Endometrial microvascular endothelial cells (primary cell): ENCODE measurements around the gene ZNF425. TPM values are rescaled to one million over a fixed set of nuclear protein-coding genes. Genes with fewer than 3 reads are reported as not detected.
"Not testable (repeated sequence)": the region's sequence is repeated elsewhere in the genome, so short reads cannot be mapped to it uniquely, and the experiment has no call there.

ENCODE experiments used
- in situ Hi-C: cut with HindIII; loops from 2 replicates; pipeline ENCODE4 v1.10.0; 2017; ENCODE audit warnings: low sequenced_read_pairs, low pct_unique_long_range_greater_than_20kb; ENCODE audit errors: inconsistent ontology term
- total RNA-seq: library from RNA; depleted of rRNA; stranded (reverse); fragments of >200 nt; gene quantifications from one replicate; pipeline ENCODE4 v1.2.3, GENCODE V29; 2015; ENCODE audit errors: inconsistent ontology term

The ZNF425 gene
- total RNA-seq, 1 donor from 2014 or later = 1.0 TPM

- in situ Hi-C loops = no loop called here
These were observed 15.8 kb upstream of the ZNF425 start for GRCh38 chr7:149141893-149142292.

- in situ Hi-C loops = no loop called here
These were observed 14.7 kb upstream of the ZNF425 start for GRCh38 chr7:149140831-149141230.

DNA sequence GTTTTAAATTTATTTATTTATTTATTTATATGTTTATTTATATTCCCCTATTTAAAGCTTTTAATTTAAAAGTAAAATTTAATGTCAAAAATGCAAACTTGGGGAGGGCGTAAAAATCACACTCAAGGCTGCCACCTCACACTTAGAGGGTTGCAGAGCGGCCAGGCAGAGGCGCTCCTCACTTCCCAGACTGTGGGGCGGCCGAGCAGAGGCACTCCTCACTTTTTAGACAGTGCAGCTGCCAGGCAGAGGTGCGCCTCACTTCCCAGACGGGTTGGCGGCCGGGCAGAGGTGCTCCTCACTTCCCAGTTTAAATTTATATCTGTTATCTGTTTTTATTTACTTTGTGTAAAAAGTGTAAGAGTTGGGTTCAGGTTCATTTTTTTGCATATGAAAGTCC is 10.0 kb upstream of the ZNF425 start:
- in situ Hi-C loops = no loop called here

- in situ Hi-C loops = no loop called here
These were observed 7.0 kb upstream of the ZNF425 start for GRCh38 chr7:149133028-149133710.

DNA sequence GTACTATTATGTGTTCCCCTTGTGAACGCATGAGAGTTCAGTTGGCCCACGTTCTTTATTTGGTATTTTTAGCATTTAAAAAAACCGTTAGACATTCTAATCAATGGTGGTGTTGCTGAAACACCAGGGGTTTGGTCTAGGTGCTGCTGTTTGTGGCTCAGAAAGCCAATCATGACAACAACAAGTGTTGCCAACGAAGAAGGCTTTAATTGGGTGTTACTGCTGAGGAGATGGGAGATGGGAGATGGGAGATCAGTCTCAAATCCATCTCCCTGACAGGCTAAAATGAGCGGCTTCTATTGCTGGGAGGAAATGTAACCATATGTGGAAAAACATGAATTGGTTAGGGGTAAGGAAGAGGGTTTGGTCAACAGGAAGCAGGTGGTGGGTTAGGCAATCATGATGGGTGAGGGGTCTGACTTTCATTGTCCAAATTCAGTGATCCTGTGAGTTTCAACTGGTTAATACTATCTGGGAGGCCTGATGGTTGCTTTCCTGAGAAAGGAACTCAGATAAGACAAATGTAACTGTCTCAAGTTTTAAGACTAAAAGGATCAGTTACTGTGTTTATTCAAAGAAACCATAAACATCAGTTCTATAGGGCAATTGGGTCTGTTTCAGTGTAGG is 4.6 kb upstream of the ZNF425 start:
- in situ Hi-C loops = no loop called here

DNA sequence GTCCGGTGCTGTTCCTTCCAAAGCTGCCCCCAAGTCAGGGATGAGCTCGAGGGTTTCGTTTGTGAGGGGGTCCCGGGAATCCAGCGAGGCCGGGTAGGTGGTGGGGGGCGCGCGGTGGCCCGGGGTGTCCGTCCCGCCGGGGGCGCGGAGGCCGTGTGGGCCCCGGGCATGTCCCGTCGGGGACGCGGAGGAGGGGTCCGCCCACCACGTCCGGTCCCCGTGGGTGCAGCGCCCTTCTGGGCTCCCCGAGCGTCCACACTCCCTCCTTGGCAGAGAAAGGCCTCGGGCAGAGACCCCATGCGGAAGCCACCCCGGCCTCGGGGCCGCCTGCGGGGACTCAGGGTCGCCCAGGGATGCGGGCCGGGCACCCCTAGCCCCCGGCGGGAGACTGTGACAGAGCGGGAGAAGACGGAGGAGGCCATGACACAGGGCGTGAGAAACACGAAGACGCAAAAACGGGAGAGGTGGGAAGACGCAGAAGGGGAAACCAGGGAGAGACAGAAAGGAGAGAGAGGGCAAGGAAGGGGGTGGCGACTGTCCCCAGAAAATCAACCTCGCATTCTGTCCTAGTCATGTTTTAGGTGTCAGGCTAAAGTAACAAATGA is 640 bp upstream of the ZNF425 start:
- in situ Hi-C loops = no loop called here

DNA sequence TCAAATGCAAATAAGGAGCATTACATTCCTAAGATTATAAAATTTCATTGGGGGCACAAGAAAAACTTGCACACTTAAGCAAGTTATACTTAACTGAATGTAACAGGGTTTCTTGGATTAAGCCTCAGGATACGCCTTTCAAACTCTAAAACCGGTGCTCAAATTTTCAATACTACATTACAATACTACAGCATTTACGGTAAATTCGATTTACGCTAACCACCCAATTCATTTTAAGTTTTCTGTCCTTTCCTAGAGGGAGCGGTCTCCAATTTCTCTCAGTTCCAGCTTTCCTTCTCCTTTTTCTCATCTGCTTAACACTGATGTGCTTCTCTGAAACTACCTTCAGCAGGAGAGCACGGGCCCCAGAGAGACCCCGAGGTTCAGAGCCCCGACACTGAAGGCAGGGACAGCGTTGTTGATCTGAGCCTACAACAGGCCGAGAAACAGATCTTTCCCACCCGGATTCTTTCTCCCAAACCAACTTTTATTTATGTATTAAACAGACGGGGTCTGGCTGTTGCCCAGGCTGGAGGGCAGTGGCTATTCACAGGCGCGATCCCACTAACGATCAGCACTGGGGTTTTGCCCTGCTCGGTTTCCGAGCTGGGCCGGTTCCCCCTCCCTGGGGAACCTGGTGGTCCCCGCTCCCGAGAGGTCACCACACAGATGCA is 798 bp downstream of the ZNF425 start:
- in situ Hi-C loops = no loop called here

GRCh38 chr7:149109969-149110368 is 16.2 kb downstream of the ZNF425 start:
- in situ Hi-C loops = no loop called here

- in situ Hi-C loops = no loop called here
These were observed 21.4 kb downstream of the ZNF425 start for GRCh38 chr7:149104749-149105148.

GRCh38 chr7:149104214-149104613 is 21.9 kb downstream of the ZNF425 start:
- in situ Hi-C loops = no loop called here

GRCh38 chr7:149103424-149103823 is 22.7 kb downstream of the ZNF425 start:
- in situ Hi-C loops = no loop called here

DNA sequence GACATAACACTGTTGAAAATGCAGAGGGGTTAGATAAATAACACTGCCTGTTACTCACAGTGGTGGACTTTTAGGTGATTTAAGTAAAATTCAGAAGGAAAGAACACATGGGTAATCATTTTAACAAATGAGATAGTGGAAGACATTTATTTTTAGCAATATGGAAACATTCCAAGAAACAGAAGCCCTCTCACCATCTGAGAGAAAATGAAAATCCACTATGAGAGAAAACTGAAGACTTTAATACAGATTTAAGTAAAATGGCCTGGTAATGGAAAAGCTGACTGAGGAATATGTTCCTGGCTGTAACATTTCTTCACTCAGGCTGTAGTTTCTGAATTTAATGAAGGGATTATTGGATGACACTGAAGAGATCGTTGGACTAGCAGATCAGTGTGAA is 23.5 kb downstream of the ZNF425 start:
- in situ Hi-C loops = no loop called here

DNA sequence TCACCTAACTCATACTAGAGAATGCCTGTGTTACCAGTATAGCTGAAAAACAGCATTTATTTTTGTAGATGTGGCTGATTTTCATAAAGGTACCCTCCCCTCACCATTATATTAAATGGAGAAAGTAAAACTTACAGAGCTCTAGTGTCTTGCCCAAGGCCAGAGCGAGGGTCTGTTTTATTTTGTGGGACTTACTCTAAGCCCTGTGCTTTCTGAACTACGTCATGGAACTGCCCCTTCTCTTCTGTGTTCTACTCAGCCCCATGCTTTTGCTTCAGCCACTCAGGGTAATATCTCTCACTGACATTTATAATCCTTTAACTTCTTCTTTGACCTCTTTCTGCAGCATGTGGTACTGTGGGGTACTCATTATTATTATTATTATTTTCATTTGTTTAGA is 25.3 kb downstream of the ZNF425 start:
- in situ Hi-C loops = no loop called here

- in situ Hi-C loops = no loop called here
These were observed 27.1 kb downstream of the ZNF425 start for GRCh38 chr7:149099058-149099457.

GRCh38 chr7:149097088-149097487 is 29.0 kb downstream of the ZNF425 start:
- in situ Hi-C loops = no loop called here

DNA sequence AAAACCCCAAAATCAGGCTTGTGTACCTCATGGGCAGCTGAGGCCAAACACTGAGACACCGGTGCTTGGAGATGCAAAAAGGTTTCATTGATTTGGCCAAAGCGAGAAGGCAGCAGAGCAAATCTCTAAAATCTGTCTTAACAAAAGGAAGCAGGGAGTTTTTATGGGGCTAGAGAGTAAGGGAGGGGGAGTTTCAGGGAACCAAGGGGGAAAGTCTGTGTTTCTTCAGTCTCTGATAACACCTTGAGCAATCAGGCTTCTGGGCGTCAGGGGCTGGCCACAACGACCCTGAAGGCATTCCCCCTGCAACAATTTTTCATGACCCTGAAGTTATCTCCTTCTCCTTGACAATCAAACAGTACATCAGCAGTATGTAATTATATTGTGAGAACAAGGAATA is 32.9 kb downstream of the ZNF425 start:
- in situ Hi-C loops = no loop called here

DNA sequence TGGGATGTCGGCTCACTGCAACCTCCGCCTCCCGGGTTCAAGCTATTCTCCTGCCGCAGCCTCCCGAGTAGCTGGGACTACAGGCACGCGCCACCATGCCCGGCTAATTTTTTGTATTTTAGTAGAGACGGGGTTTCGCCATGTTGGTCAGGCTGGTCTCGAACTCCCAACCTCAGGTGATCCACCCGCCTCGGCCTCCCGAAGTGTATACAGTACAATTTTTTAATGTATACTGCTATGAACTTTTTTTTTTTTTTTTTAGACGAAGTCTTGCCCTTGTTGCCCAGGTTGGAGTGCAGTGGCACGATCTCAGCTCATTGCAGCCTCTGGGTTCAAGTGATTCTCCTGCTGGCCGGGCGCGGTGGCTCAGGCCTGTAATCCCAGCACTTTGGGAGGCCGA is 33.9 kb downstream of the ZNF425 start:
- in situ Hi-C loops = not testable (repeated sequence)

DNA sequence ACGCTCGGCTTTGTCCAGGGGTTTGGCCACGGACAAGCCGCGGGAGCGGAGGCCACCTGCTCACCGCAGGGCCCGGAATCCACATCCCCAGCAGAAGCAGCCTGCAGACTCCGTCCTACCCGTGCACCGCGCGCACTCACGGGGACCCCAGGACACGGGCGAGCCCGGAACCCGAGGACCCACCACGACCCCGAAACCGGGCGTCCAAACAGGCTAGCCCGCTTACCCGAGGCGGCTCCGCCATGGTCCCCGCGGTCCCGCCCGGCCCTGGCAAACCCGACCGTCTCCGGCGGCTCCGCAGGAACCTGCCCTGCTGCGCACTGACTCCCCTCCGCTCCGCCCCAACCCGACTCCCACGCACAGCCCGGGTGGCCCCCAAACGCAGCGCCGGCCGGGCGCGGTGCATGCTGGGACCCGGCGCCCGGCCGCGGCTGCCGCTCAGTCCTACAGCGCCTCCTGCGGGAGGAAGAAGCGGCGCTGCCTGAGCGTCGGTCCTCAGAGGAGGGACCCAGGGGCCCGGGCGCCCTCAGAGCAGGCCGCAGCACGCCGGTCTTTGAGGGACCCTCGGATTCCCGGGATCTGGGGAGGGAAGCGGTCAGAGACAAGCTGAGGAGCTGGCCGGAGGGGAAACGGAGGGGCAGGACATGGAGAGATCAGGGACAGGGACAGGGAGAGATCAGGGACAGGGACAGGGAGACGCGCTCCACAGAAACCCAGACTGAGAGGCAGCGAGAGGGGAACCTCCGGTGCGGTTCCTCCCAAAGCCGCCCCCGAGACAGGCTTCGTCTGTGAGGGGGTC is 35.5 kb downstream of the ZNF425 start, which contains the start of gene ZNF786:
Gene ZNF786 (minus strand): TSS at position 322 of the 799 bp plus-strand sequence. CDS start 78 bp downstream, at position 244.
- in situ Hi-C loops = no loop called here

GRCh38 chr7:149087376-149087775 is 38.7 kb downstream of the ZNF425 start:
- in situ Hi-C loops = no loop called here
